ENCODE measurements around the gene C2orf76. TPM values are rescaled to one million over a fixed set of nuclear protein-coding genes. Genes with fewer than 3 reads are reported as not detected.

The C2orf76 gene
- total and polyA plus RNA-seq, 2 experiments from 2014 or later, result 5.8 to 21.6 TPM

- no peak overlapping the region for H3K27ac Mint-ChIP-seq
- no peak for ATAC-seq
Measured at GRCh38 chr2:119315241-119315925, 51.3 kb downstream of the C2orf76 start.

More at GRCh38 chr2:119315241-119315925, 51.3 kb downstream of the C2orf76 start:
- H3K9me3 Mint-ChIP-seq, result no peaks in the 10 kb centered on the region
- Histone ChIP-seq H3K36me3 (ENCODE audit: insufficient read depth) (no peaks in the 10 kb centered on the region), H3K27ac (ENCODE audit: low read depth) (no peak overlapping the region), H4K20me1 (replicated peaks; ENCODE audit: insufficient read depth) (no peaks in the 10 kb centered on the region), H2AFZ (no peak overlapping the region), H3K4me2 (no peak overlapping the region), H3K4me3 (no peak overlapping the region), H3F3A (replicated peaks; ENCODE audit: low read depth) (no peaks in the 10 kb centered on the region), H3K79me2 (replicated peaks; ENCODE audit: insufficient read depth) (no peaks in the 10 kb centered on the region), H3K4me1 (ENCODE audit: insufficient read depth) (no peaks in the 10 kb centered on the region), H3K27me3 (ENCODE audit: insufficient read depth) (no peaks in the 10 kb centered on the region), H3K9me2 (ENCODE audit: insufficient read depth) (no peaks in the 10 kb centered on the region)
- peaks cover 8% of the 10 kb centered on the region; the same call in 2 of the 3 replicates for H3K4me1 Mint-ChIP-seq
- H3K4me3 Mint-ChIP-seq, result no peak overlapping the region
- H3K27me3 Mint-ChIP-seq (ENCODE audit: insufficient read depth, low read depth, poor library complexity), result no peaks in the 10 kb centered on the region
- H3K36me3 Mint-ChIP-seq (ENCODE audit: low read depth), result no peaks in the 10 kb centered on the region
- no peak for DNase-seq (ENCODE audit: low spot score)
- TF ChIP-seq EZH2phosphoT487 (IDR thresholded peaks at IDR 0.05; ENCODE audit: unreplicated experiment), result no peak
- TF ChIP-seq, protein P1, sequence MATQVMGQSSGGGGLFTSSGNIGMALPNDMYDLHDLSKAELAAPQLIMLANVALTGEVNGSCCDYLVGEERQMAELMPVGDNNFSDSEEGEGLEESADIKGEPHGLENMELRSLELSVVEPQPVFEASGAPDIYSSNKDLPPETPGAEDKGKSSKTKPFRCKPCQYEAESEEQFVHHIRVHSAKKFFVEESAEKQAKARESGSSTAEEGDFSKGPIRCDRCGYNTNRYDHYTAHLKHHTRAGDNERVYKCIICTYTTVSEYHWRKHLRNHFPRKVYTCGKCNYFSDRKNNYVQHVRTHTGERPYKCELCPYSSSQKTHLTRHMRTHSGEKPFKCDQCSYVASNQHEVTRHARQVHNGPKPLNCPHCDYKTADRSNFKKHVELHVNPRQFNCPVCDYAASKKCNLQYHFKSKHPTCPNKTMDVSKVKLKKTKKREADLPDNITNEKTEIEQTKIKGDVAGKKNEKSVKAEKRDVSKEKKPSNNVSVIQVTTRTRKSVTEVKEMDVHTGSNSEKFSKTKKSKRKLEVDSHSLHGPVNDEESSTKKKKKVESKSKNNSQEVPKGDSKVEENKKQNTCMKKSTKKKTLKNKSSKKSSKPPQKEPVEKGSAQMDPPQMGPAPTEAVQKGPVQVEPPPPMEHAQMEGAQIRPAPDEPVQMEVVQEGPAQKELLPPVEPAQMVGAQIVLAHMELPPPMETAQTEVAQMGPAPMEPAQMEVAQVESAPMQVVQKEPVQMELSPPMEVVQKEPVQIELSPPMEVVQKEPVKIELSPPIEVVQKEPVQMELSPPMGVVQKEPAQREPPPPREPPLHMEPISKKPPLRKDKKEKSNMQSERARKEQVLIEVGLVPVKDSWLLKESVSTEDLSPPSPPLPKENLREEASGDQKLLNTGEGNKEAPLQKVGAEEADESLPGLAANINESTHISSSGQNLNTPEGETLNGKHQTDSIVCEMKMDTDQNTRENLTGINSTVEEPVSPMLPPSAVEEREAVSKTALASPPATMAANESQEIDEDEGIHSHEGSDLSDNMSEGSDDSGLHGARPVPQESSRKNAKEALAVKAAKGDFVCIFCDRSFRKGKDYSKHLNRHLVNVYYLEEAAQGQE (IDR thresholded peaks at IDR 0.05; ENCODE audit: unreplicated experiment), result no peak
- no peak for TF ChIP-seq CREB1 (CRISPR knock-in tag; IDR thresholded peaks at IDR 0.05; ENCODE audit: low read depth)
- no peak for TF ChIP-seq STAT1 (IDR thresholded peaks at IDR 0.05; ENCODE audit: unreplicated experiment)
- TF ChIP-seq ZNF114 (CRISPR knock-in tag; IDR thresholded peaks at IDR 0.05), result no peak
- TF ChIP-seq, protein P2, sequence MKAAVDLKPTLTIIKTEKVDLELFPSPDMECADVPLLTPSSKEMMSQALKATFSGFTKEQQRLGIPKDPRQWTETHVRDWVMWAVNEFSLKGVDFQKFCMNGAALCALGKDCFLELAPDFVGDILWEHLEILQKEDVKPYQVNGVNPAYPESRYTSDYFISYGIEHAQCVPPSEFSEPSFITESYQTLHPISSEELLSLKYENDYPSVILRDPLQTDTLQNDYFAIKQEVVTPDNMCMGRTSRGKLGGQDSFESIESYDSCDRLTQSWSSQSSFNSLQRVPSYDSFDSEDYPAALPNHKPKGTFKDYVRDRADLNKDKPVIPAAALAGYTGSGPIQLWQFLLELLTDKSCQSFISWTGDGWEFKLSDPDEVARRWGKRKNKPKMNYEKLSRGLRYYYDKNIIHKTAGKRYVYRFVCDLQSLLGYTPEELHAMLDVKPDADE (IDR thresholded peaks at IDR 0.05), result no peak
- TF ChIP-seq, protein P3, sequence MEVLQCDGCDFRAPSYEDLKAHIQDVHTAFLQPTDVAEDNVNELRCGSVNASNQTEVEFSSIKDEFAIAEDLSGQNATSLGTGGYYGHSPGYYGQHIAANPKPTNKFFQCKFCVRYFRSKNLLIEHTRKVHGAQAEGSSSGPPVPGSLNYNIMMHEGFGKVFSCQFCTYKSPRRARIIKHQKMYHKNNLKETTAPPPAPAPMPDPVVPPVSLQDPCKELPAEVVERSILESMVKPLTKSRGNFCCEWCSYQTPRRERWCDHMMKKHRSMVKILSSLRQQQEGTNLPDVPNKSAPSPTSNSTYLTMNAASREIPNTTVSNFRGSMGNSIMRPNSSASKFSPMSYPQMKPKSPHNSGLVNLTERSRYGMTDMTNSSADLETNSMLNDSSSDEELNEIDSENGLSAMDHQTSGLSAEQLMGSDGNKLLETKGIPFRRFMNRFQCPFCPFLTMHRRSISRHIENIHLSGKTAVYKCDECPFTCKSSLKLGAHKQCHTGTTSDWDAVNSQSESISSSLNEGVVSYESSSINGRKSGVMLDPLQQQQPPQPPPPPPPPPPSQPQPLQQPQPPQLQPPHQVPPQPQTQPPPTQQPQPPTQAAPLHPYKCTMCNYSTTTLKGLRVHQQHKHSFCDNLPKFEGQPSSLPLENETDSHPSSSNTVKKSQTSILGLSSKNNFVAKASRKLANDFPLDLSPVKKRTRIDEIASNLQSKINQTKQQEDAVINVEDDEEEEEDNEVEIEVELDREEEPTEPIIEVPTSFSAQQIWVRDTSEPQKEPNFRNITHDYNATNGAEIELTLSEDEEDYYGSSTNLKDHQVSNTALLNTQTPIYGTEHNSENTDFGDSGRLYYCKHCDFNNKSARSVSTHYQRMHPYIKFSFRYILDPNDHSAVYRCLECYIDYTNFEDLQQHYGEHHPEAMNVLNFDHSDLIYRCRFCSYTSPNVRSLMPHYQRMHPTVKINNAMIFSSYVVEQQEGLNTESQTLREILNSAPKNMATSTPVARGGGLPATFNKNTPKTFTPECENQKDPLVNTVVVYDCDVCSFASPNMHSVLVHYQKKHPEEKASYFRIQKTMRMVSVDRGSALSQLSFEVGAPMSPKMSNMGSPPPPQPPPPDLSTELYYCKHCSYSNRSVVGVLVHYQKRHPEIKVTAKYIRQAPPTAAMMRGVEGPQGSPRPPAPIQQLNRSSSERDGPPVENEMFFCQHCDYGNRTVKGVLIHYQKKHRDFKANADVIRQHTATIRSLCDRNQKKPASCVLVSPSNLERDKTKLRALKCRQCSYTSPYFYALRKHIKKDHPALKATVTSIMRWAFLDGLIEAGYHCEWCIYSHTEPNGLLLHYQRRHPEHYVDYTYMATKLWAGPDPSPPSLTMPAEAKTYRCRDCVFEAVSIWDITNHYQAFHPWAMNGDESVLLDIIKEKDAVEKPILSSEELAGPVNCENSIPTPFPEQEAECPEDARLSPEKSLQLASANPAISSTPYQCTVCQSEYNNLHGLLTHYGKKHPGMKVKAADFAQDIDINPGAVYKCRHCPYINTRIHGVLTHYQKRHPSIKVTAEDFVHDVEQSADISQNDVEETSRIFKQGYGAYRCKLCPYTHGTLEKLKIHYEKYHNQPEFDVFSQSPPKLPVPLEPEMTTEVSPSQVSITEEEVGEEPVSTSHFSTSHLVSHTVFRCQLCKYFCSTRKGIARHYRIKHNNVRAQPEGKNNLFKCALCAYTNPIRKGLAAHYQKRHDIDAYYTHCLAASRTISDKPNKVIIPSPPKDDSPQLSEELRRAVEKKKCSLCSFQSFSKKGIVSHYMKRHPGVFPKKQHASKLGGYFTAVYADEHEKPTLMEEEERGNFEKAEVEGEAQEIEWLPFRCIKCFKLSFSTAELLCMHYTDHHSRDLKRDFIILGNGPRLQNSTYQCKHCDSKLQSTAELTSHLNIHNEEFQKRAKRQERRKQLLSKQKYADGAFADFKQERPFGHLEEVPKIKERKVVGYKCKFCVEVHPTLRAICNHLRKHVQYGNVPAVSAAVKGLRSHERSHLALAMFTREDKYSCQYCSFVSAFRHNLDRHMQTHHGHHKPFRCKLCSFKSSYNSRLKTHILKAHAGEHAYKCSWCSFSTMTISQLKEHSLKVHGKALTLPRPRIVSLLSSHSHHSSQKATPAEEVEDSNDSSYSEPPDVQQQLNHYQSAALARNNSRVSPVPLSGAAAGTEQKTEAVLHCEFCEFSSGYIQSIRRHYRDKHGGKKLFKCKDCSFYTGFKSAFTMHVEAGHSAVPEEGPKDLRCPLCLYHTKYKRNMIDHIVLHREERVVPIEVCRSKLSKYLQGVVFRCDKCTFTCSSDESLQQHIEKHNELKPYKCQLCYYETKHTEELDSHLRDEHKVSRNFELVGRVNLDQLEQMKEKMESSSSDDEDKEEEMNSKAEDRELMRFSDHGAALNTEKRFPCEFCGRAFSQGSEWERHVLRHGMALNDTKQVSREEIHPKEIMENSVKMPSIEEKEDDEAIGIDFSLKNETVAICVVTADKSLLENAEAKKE (CRISPR knock-in tag; IDR thresholded peaks at IDR 0.05), result no peak
- TF ChIP-seq JUNB (IDR thresholded peaks at IDR 0.05; ENCODE audit: unreplicated experiment), result no peak
- no peak for TF ChIP-seq EZH2 (IDR thresholded peaks at IDR 0.05; ENCODE audit: low read depth, unreplicated experiment)
- TF ChIP-seq ZNF331 (CRISPR knock-in tag; IDR thresholded peaks at IDR 0.05; ENCODE audit: low read depth), result no peak

Data from GM23338 (cell line).